Pericardium fibroblast (primary cell): ENCODE measurements around the gene ZNF717. TPM values are rescaled to one million over a fixed set of nuclear protein-coding genes. Genes with fewer than 3 reads are reported as not detected.

Experiments used
- total RNA-seq: library from RNA; depleted of rRNA; stranded (reverse); fragments of >200 nt; gene quantifications from 2 replicates; pipeline ENCODE4 v1.2.3, GENCODE V29; 2015

Gene ZNF717
- 5.8 and 8.5 TPM in 2 replicates for total RNA-seq

GRCh38 chr3:75785081-75785755, at the start of gene ZNF717:
ZNF717 (minus strand) TSS chr3:75785549; CDS start chr3:75783362, 2,187 bp downstream.

Other genes with a start within 250 kb of the ZNF717 start
- gene FRG2C, start 121.2 kb downstream of the ZNF717 start, total RNA-seq = not detected in 2 replicates